GM19468 (cell line): ENCODE data around the gene CCSER2.
"Not testable (repeated sequence)": the region's sequence is repeated elsewhere in the genome, so short reads cannot be mapped to it uniquely, and the experiment has no call there.

Experiments
- ATAC-seq: cut with Tn5 transposase; IDR thresholded peaks from one replicate; pipeline ENCODE4 v1.9.1; 2021; ENCODE audit warnings: mild to moderate bottlenecking, moderate library complexity, moderate number of reproducible peaks; ENCODE audit not compliant: unreplicated experiment; ENCODE audit errors: extremely low read depth

CCSER2 gene

GRCh38 chr10:84429926-84430520 is 101.6 kb downstream of the CCSER2 start:
- ATAC-seq: peak; percentile 95

- no peak for ATAC-seq
Measured at GRCh38 chr10:84432891-84433290, 104.5 kb downstream of the CCSER2 start.

GRCh38 chr10:84440781-84441180 is 112.4 kb downstream of the CCSER2 start:
- no peak for ATAC-seq

- ATAC-seq: no peak
Measured at GRCh38 chr10:84447701-84448400, 119.5 kb downstream of the CCSER2 start.

GRCh38 chr10:84449351-84449750 is 121.0 kb downstream of the CCSER2 start:
- ATAC-seq: not testable (repeated sequence)

- no peak for ATAC-seq
Measured at GRCh38 chr10:84452003-84452402, 123.6 kb downstream of the CCSER2 start.

GRCh38 chr10:84453303-84453702 is 124.9 kb downstream of the CCSER2 start:
- ATAC-seq: no peak

GRCh38 chr10:84456126-84456525 is 127.7 kb downstream of the CCSER2 start:
- no peak for ATAC-seq

- ATAC-seq: no peak
Measured at GRCh38 chr10:84460520-84460919, 132.1 kb downstream of the CCSER2 start.

- no peak for ATAC-seq
Measured at GRCh38 chr10:84469470-84469869, 141.1 kb downstream of the CCSER2 start.

- no peak for ATAC-seq
Measured at GRCh38 chr10:84473136-84473535, 144.7 kb downstream of the CCSER2 start.

GRCh38 chr10:84477398-84478128 is 149.2 kb downstream of the CCSER2 start:
- ATAC-seq: no peak

GRCh38 chr10:84478151-84478550 is 149.8 kb downstream of the CCSER2 start:
- ATAC-seq: no peak

GRCh38 chr10:84478679-84479078 is 150.3 kb downstream of the CCSER2 start:
- ATAC-seq: no peak

- ATAC-seq: no peak
Measured at GRCh38 chr10:84484541-84484940, 156.2 kb downstream of the CCSER2 start.

- ATAC-seq: no peak
Measured at GRCh38 chr10:84493361-84493760, 165.0 kb downstream of the CCSER2 start.

- ATAC-seq: no peak
Measured at GRCh38 chr10:84493951-84494848, 165.8 kb downstream of the CCSER2 start.

- ATAC-seq: no peak
Measured at GRCh38 chr10:84494849-84495180, 166.4 kb downstream of the CCSER2 start.

GRCh38 chr10:84497978-84498377 is 169.6 kb downstream of the CCSER2 start:
- ATAC-seq: no peak

- ATAC-seq: not testable (repeated sequence)
Measured at GRCh38 chr10:84499039-84499438, 170.7 kb downstream of the CCSER2 start.
